ENCODE results near the gene MACROD1. TPM values are rescaled to one million over a fixed set of nuclear protein-coding genes. Genes with fewer than 3 reads are reported as not detected.

MACROD1 gene
- polyA plus RNA-seq, 1 donor (not counting 4 experiments of a cell fraction or from before 2014, with no cell fraction given), result 4.6 TPM

- FAIRE-seq (no peak), DNase-seq (ENCODE audit: low read depth, low spot score) (no peak)
- H3K4me1 ChIP-seq (ENCODE audit: control insufficient read depth, extremely low read depth, insufficient read depth, low read length), result no peaks in the 10 kb centered on the region
- H3K36me3 ChIP-seq (ENCODE audit: control insufficient read depth in 2 of 2, extremely low read depth in 1 of 2, insufficient read depth in 2 of 2, low read length in 2 of 2), result no peaks in the 10 kb centered on the region
- H4K20me1 ChIP-seq (ENCODE audit: control insufficient read depth, extremely low read depth, insufficient read depth, low read length), result peaks cover 6% of the 10 kb centered on the region
- H3K27me3 ChIP-seq (ENCODE audit: control insufficient read depth, extremely low read depth, insufficient read depth, low read length), result peaks cover 10% of the 10 kb centered on the region
- no peaks in the 10 kb centered on the region for H3K79me2 ChIP-seq (ENCODE audit: control insufficient read depth, insufficient read depth, low read length)
- TF ChIP-seq EZH2 (IDR thresholded peaks at IDR 0.05; ENCODE audit: low read length), result no peak
- TF ChIP-seq, protein P1, sequence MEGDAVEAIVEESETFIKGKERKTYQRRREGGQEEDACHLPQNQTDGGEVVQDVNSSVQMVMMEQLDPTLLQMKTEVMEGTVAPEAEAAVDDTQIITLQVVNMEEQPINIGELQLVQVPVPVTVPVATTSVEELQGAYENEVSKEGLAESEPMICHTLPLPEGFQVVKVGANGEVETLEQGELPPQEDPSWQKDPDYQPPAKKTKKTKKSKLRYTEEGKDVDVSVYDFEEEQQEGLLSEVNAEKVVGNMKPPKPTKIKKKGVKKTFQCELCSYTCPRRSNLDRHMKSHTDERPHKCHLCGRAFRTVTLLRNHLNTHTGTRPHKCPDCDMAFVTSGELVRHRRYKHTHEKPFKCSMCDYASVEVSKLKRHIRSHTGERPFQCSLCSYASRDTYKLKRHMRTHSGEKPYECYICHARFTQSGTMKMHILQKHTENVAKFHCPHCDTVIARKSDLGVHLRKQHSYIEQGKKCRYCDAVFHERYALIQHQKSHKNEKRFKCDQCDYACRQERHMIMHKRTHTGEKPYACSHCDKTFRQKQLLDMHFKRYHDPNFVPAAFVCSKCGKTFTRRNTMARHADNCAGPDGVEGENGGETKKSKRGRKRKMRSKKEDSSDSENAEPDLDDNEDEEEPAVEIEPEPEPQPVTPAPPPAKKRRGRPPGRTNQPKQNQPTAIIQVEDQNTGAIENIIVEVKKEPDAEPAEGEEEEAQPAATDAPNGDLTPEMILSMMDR (optimal IDR thresholded peaks at IDR 0.05 in 1 of 3, IDR thresholded peaks at IDR 0.05 in 1 of 3, conservative IDR thresholded peaks at IDR 0.05 in 1 of 3; ENCODE audit: extremely low read depth in 1 of 3, insufficient read depth in 2 of 3, low read length in 3 of 3), result no peak
- H3K4me3 ChIP-seq (ENCODE audit: control insufficient read depth in 2 of 3, extremely low read depth in 1 of 3, insufficient read depth in 2 of 3, low read depth in 1 of 3, low read length in 3 of 3), result no peak overlapping the region
- H3K9ac ChIP-seq (ENCODE audit: control insufficient read depth, extremely low read depth, insufficient read depth, low read length), result no peak overlapping the region
- H3K27ac ChIP-seq (ENCODE audit: control insufficient read depth, insufficient read depth, low read length), result no peak overlapping the region
- H3K9me3 ChIP-seq (ENCODE audit: control insufficient read depth, low read depth, low read length), result no peaks in the 10 kb centered on the region
- H2AFZ ChIP-seq (ENCODE audit: control insufficient read depth, low read length), result no peak overlapping the region
- no peak overlapping the region for H3K4me2 ChIP-seq (ENCODE audit: control insufficient read depth, extremely low read depth, insufficient read depth, low read depth, low read length)
- H3K9me1 ChIP-seq (ENCODE audit: control insufficient read depth, extremely low read depth, insufficient read depth, low read length), result no peaks in the 10 kb centered on the region
- dilution Hi-C loops (cut with MboI; ENCODE audit: extremely low pct_ligation_motif_present, low sequenced_read_pairs), result loop anchor here (10.0 kb wide), 1 partner anchor 134 kb away; no protein-coding TSS in a partner anchor
These were observed 27.5 kb downstream of the MACROD1 start for GRCh38 chr11:64138398-64138797.

- Histone ChIP-seq H3K9me3 (ENCODE audit: control insufficient read depth, low read depth, low read length) (no peaks in the 10 kb centered on the region), H3K36me3 (ENCODE audit: control insufficient read depth in 2 of 2, extremely low read depth in 1 of 2, insufficient read depth in 2 of 2, low read length in 2 of 2) (no peaks in the 10 kb centered on the region), H3K4me3 (ENCODE audit: control insufficient read depth in 2 of 3, extremely low read depth in 1 of 3, insufficient read depth in 2 of 3, low read depth in 1 of 3, low read length in 3 of 3) (no peak overlapping the region), H3K4me2 (ENCODE audit: control insufficient read depth, extremely low read depth, insufficient read depth, low read depth, low read length) (no peak overlapping the region), H3K4me1 (ENCODE audit: control insufficient read depth, extremely low read depth, insufficient read depth, low read length) (no peaks in the 10 kb centered on the region), H3K79me2 (ENCODE audit: control insufficient read depth, insufficient read depth, low read length) (no peaks in the 10 kb centered on the region), H4K20me1 (ENCODE audit: control insufficient read depth, extremely low read depth, insufficient read depth, low read length) (peaks cover 6% of the 10 kb centered on the region), H3K27me3 (ENCODE audit: control insufficient read depth, extremely low read depth, insufficient read depth, low read length) (peaks cover 10% of the 10 kb centered on the region), H2AFZ (ENCODE audit: control insufficient read depth, low read length) (no peak overlapping the region), H3K9ac (ENCODE audit: control insufficient read depth, extremely low read depth, insufficient read depth, low read length) (no peak overlapping the region), H3K9me1 (ENCODE audit: control insufficient read depth, extremely low read depth, insufficient read depth, low read length) (no peaks in the 10 kb centered on the region), H3K27ac (ENCODE audit: control insufficient read depth, insufficient read depth, low read length) (no peak overlapping the region)
- dilution Hi-C loops (cut with MboI; ENCODE audit: extremely low pct_ligation_motif_present, low sequenced_read_pairs), result loop anchor here (10.0 kb wide), 1 partner anchor 132 kb away; no protein-coding TSS in a partner anchor
- no peak for FAIRE-seq
- no peak for TF ChIP-seq EZH2 (IDR thresholded peaks at IDR 0.05; ENCODE audit: low read length)
- TF ChIP-seq, protein P1 (optimal IDR thresholded peaks at IDR 0.05 in 1 of 3, IDR thresholded peaks at IDR 0.05 in 1 of 3, conservative IDR thresholded peaks at IDR 0.05 in 1 of 3; ENCODE audit: extremely low read depth in 1 of 3, insufficient read depth in 2 of 3, low read length in 3 of 3), result no peak
- no peak for DNase-seq (ENCODE audit: low read depth, low spot score)
These were observed 29.0 kb downstream of the MACROD1 start for GRCh38 chr11:64136765-64137441.

Data from keratinocyte (primary cell).